ENCODE measurements around the gene AHCYL1.

Gene AHCYL1

GRCh38 chr1:109986054-109986444 is 1.5 kb downstream of the AHCYL1 start:
- Histone ChIP-seq H3K36me3 (no peaks in the 10 kb centered on the region), H3K27me3 (no peaks in the 10 kb centered on the region), H3K9me3 (no peaks in the 10 kb centered on the region), H3K4me3 (peak overlapping the region; percentile 75 to 77), H3K27ac (no peak overlapping the region), H3K4me1 (peaks cover 4 to 69% (median 37%) of the 10 kb centered on the region in 4 donors)
- no peak for TF ChIP-seq CTCF (IDR thresholded peaks at IDR 0.05)
- intact Hi-C loops (cut with DNase I; ENCODE audit: low total_unique reads): loop anchor here (10.0 kb wide), 1 partner anchor 441 kb away; the partner anchor contains the start of gene GNAI3
- no peak for DNase-seq

- no peak for DNase-seq
- intact Hi-C loops (cut with DNase I; ENCODE audit: low total_unique reads): loop anchor here (10.0 kb wide), 1 partner anchor 444 kb away; the partner anchor contains the start of gene GNAI3
- H3K9me3 ChIP-seq: no peaks in the 10 kb centered on the region
- no peak for TF ChIP-seq CTCF (IDR thresholded peaks at IDR 0.05)
- H3K36me3 ChIP-seq: peaks cover 0 to 5% (median 0%) of the 10 kb centered on the region in 3 donors
- H3K27ac ChIP-seq: no peak overlapping the region
- no peaks in the 10 kb centered on the region for H3K27me3 ChIP-seq
- no peak overlapping the region for H3K4me3 ChIP-seq
- peaks cover 4 to 80% (median 42%) of the 10 kb centered on the region in 4 donors for H3K4me1 ChIP-seq
Observed at GRCh38 chr1:109988349-109988914, 3.9 kb downstream of the AHCYL1 start.

- TF ChIP-seq CTCF (IDR thresholded peaks at IDR 0.05): no peak
- intact Hi-C loops (cut with DNase I; ENCODE audit: low total_unique reads): loop anchor here (10.0 kb wide), 1 partner anchor 445 kb away; the partner anchor contains the start of gene GNAI3
- H3K4me3 ChIP-seq: no peak overlapping the region
- no peaks in the 10 kb centered on the region for H3K9me3 ChIP-seq
- peaks cover 4 to 83% (median 43%) of the 10 kb centered on the region in 4 donors for H3K4me1 ChIP-seq
- DNase-seq: no peak
- peaks cover 0 to 5% (median 0%) of the 10 kb centered on the region in 3 donors for H3K36me3 ChIP-seq
- no peaks in the 10 kb centered on the region for H3K27me3 ChIP-seq
- no peak overlapping the region for H3K27ac ChIP-seq
Observed at GRCh38 chr1:109989506-109990301, 5.1 kb downstream of the AHCYL1 start.

GRCh38 chr1:109990302-109990653 is 5.7 kb downstream of the AHCYL1 start:
- peaks cover 4 to 88% (median 47%) of the 10 kb centered on the region in 4 donors for H3K4me1 ChIP-seq
- no peak for DNase-seq
- peaks cover 0 to 5% (median 0%) of the 10 kb centered on the region in 3 donors for H3K36me3 ChIP-seq
- no peak overlapping the region for H3K4me3 ChIP-seq
- TF ChIP-seq CTCF (IDR thresholded peaks at IDR 0.05): no peak
- no peaks in the 10 kb centered on the region for H3K9me3 ChIP-seq
- H3K27ac ChIP-seq: no peak overlapping the region
- intact Hi-C loops (cut with DNase I; ENCODE audit: low total_unique reads): no loop called here
- no peaks in the 10 kb centered on the region for H3K27me3 ChIP-seq

- no peak overlapping the region for H3K27ac ChIP-seq
- intact Hi-C loops (cut with DNase I; ENCODE audit: low total_unique reads): no loop called here
- no peaks in the 10 kb centered on the region for H3K9me3 ChIP-seq
- no peaks in the 10 kb centered on the region for H3K27me3 ChIP-seq
- H3K36me3 ChIP-seq: peaks cover 0 to 5% (median 0%) of the 10 kb centered on the region in 3 donors
- no peak overlapping the region for H3K4me3 ChIP-seq
- TF ChIP-seq CTCF (IDR thresholded peaks at IDR 0.05): no peak
- DNase-seq: no peak
- H3K4me1 ChIP-seq: peaks cover 3 to 87% (median 40%) of the 10 kb centered on the region in 4 donors
Observed at GRCh38 chr1:109991400-109991925, 6.9 kb downstream of the AHCYL1 start.
